Stimulated activated CD8-positive, alpha-beta memory T cell treated with anti-CD3 and anti-CD28 coated beads, Interleukin-2, amount 100 ng/mL, for 1 hour (primary cell): ENCODE measurements around the gene C16orf95.
"Not testable (repeated sequence)": the region's sequence is repeated elsewhere in the genome, so short reads cannot be mapped to it uniquely, and the experiment has no call there.

Experiments used
- DNase-seq, 2 donors: peaks; one replicate each; pipeline ENCODE4 v3.0.0-alpha.2; 2020; ENCODE audit warnings: low read depth in 2 of 2

Gene C16orf95

DNA sequence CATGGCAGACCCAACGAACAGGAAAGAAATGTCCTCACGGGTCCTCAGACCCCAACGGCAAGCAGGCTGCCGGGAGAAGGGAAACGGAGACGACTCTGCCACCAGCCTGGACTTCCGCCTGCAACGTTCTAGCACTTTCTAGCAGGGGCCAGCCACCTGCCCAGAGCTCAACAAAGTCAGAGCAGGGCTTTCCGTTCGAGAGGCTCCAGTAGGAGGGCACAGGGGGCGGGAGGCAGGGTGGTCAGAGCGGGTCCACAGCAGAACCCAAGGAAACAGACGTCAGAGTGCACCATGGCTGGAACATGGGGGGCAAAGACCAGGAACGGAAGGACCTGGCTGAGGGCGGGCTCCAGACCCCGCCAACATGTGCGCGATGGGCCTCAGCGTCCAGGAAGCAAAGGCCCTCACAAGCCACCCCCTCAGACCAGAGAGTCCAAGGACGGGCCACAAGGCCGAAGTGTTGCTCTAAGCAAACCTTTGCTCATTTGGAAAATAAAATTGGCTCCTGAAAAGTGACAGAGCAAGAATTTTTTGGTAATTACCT, 29.4 kb upstream of the C16orf95 start:
- DNase-seq: no peak

DNA sequence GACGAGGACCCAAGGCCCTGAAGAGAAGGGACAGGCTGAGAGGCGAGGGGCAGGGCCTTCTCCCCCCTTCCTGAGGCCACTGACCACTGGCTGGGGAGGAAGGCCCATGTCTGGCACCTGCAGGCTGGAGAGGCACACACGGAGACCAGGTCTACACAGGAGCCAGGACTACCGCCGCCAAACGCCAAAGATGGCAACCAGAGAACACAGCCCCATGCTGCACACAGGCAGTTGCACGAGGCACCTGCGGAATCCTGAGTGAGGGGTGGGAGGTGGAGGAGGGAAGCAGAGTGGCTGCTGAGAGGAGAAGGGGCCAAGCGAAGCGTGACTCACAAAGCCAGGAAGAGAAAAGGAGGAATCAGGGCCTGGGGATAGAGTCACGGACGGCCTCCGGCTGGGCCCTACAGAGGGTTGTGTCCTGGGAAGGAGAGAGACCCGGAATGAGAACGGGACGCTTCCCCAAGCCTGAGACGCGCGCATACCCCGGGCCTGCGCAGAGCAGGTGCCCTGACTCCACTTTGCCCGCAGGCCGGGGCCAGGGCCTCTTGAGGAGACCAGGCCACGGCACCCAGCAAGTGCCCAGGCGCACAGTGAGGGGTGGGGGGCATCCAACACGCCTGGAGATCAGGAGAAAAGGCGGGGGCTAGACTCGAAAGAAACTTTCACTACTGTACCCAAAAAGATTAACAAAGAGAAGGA, 28.7 kb upstream of the C16orf95 start:
- no peak for DNase-seq

DNA sequence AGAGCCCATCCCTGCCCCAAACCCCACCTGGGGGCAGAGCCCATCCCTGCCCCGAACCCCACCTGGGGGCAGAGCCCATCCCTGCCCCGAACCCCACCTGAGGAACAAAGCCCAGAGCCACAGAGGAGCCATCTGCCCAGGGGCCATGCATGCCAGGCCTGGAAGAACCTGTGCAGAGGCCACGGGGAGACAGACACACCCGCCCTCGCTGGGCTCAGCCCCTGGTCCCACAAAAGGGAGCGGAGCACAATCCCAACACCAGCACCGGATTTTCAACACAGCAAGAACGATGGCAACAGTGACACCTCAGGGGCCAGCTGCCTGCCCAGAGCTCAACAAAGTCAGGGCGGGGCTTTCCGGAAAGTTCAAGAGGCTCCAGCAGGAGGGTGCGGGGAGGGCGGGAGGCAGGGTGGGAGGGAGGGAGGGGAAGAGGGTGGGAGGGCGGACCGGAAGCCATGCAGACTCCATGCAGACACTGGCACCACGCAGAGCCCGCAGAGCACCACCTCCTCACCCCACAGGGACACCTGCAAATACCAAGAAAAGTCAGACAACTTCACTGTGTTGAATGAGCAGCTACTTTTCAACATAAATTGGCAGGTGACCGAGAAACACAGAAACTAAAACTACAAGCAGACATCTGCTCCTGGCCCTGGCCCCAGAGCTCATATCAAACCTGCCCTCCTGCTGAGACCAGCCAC, 27.9 kb upstream of the C16orf95 start:
- peak; percentile 2 to 34 for DNase-seq

DNA sequence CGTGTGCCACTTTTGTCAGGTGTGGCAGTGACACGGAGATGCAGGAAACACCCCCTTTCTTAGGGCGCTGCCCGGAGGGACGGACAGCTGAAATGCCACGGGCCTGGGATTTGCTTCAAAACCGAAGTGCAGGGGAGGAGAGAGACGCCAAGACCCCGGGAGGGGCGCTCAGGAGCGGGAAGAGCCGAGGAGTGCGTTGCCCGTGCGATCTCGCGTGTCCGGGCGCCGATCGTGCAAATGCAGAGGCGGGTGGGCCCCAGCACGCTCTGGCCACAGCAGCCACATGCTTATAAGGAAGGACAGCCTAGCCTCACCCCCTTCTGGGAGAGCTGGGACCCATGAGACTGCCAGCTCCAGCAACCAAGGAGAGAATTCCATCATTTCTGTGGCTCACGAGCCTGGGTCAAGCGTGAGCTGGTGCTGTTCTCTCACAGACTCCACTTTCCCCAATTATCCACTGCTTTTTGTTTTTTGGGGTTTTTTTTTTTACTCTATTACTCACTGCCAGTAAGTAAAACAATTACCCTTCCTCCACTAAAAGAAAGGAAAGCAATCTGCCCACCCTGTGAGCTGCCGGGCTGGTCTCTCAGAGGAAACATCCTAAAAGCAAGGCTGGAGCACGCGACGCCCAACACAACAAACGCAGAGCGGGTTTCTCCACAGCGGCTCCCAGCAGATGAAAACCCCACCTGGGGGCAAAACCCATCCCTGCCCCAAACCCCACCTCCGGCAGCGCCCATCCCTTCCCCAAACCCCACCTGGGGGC, 27.2 kb upstream of the C16orf95 start:
- no peak for DNase-seq

DNA sequence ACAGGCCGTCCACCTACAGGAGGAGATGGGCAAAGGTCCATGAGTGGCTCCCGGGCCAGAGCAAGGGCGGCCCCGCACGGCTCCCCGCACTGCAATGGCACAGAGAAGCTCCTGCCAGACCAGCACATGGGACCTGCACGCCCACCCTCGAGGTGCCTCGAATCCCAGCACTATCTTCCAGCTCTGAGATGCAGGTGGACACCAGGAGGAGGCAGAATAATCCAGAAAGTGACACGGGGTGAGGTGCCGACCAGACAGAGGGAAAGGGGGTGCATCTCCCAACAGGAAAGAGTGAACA, 26.5 kb upstream of the C16orf95 start:
- DNase-seq: no peak

DNA sequence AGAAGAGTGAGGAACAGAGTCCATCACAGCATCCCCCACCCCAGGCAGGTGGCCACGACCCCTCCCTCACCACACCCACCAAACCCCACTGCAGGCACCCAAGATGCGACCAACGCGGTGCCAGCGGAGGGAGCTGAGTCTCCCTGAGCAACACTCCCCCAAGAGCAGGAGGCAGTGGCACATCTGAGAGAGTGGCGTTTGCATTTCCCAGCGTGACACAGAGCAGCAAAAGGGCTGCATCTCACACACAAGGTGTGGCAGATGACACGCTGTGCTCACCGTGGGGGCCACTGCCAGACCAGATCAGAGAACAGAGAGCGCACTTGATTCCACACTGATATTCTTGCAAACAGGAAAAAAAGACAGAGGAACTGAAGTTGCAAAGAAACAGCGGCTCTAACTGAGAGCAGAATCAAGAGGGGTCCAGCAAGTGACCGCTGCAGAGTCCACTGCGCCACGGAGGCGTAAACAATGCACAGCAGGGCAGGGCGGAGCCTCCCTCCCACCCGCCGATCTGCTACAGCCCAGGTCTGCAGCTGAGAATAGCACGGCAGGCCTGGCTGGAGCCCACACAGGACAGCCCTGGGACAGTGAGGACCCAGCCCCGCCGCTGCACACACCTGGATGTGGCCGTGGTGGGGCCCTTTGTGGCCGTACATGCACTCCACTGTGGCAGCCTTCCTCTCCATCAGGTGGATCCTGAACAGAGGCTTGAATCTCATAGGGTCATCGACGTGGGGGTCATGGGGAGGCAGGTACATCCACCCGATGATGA, 26.0 kb upstream of the C16orf95 start:
- no peak for DNase-seq

DNA sequence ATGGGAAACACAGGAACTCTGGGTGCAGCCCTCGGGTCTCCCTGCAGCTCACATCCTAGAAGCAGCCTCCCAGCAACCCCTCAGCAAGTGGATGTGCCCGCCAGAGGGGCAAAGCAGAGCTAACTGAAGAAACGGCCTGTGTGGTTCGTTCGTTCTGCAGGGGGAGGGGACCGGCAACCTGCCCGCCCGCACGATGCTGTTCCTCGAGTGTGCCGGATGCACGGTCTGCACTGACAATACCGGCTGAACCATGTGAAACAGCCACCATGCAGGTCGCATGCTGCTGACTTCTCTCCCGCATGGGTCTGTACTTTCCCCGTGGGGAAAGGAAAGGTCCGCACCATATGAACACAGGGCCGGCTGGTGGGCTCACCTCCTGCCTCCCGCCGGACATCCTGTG, 25.3 kb upstream of the C16orf95 start:
- no peak for DNase-seq

DNA sequence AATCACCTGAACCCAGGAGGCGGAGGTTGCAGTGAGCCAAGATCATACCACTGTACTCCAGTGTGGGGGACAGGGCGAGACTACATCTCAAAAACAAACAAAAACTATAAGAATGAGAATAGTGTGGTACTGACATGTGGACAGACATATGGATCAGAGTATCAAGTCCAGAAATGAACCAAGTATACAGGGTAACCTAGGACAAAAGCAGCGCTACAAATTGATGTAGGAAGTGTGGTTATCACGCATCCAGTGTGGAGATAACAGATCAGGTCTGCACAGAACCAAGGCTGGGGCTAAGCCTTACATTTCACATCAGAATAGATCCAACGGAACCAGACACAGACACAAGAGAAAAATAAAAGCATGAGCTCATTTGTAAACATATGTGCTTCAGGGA, 23.0 kb upstream of the C16orf95 start:
- DNase-seq: no peak

DNA sequence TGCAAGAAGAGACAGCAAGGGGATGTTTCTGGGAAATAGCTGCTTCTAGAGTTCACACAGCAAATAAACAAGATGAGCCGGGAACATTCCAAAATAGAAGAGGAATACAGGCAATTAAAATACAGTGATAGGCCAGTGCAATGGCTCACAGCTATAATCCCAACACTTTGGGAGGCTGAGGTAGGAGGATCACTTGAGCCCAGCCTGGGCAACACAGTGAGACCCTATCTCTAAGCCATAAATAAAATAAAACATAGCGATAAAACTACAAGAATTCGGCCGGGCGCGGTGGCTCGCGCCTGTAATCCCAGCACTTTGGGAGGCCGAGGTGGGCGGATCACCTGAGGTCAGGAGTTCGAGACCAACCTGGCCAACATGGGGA, 22.5 kb upstream of the C16orf95 start:
- DNase-seq: not testable (repeated sequence)

DNA sequence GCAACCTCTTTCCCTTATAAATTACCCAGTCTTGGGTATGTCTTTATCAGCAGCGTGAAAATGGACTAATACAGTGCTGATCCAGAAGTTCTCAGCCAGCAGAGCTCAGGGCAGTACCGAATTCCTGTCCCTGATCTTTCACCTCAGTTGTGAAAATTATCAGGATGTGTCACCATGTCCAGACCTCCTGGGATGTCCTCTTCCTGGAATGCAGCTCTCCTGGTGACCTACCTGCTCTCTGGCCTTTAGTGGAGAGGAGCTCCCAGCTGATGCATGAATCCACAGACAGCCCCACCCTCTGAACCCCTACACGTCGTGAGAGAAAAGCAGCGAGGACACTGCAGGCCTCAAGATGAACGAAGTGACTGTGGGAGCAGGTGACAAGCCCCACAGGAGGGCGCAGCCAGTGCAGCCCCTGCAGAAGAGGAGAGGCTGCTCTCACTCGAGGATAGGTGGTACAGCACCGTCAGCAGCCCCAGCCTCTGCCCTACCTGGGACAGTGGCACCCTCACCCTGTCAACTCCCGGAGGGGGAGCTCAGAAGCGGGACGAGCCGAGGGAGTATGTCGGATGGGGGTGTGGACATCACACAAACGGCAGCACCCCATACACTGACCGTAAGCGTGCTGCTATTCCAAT, 22.0 kb upstream of the C16orf95 start:
- no peak for DNase-seq

DNA sequence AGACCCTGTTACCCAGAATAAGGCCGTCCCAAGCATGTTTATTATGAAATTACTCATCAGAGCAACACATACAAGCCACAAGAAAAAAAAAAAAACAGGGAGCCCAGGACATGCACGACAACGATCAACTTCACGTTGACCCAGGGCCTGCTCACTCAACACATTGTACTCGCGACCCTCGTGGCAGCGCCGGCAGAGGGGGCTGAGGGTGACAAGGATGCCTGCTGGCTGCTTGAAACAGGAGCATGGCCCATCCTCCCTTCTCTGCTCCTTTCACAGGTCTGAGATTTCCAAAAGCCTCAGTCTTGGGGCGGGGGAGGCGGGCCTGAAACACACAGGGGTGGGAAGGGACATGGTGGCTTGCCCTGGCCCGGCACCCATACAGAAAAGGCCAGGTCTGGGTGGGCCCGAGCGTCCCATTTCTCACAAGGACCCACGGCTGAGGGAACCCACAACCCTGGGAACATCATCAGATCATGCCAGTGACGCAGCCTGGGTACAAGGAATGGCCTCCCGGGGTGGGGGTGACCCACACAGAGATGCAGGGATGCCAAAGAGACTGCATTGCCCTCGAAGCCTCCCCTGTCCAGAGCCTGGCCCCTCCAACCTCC, 21.1 kb upstream of the C16orf95 start:
- no peak for DNase-seq

DNA sequence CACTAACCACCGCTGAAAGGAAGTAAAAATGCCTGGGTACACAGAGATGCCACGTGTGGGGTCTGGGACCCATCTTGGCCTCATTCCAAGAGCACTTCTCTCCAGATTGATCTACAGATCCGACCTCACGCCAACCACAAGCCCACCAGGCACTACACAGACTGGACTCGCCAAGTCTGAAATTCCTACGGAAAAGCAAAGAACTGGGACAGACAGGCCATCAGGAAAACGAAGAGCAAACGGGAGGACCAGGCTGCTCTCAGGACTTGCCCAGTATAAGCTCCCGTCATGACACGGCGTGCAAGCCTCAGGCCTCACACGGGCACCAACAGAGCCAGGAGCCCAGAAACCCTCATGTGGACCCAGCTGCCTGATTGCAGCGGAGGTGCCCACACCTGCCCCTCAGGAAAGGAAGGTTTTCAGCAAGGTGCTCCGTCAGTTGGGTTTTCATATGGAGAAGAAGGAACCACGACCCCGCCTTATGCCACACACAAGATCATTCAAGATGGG, 20.1 kb upstream of the C16orf95 start:
- DNase-seq: no peak

DNA sequence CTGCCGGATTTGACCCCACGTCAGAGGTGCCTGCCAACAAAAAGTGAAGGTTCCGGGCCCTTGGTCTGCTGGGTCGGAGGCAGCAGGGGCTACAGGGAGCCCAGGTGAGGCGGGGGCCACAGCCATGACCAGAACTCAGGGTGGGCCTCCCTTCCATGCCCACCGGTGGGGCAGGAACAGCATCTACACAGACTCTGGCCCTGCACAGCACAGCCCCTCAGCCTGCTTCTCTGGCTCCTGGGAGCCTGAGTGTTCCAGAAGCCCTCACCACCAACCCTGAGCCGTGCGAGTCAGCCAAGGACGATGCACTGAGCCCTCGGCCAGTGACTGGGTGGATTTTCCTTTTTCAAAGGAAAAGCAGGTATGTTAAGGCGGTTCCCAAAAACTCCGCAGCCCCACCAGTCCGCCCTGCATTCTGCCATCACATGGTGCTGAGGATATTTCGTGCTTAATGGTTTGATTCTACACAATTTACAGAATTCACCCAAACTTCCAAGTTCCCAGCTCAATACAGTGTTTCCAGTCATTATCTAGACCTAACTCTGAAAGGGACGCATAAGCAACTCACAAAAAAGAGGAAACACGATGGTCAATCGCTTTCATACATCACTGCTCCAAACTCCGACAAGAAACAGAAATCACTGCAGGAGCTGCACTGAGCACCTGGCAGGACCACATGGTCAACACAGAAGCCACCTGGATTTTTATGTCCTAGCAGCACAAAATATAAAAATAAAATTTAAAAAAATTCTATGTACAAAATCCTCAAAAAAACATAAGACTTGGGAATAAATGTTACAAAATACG, 19.4 kb upstream of the C16orf95 start:
- DNase-seq: no peak

DNA sequence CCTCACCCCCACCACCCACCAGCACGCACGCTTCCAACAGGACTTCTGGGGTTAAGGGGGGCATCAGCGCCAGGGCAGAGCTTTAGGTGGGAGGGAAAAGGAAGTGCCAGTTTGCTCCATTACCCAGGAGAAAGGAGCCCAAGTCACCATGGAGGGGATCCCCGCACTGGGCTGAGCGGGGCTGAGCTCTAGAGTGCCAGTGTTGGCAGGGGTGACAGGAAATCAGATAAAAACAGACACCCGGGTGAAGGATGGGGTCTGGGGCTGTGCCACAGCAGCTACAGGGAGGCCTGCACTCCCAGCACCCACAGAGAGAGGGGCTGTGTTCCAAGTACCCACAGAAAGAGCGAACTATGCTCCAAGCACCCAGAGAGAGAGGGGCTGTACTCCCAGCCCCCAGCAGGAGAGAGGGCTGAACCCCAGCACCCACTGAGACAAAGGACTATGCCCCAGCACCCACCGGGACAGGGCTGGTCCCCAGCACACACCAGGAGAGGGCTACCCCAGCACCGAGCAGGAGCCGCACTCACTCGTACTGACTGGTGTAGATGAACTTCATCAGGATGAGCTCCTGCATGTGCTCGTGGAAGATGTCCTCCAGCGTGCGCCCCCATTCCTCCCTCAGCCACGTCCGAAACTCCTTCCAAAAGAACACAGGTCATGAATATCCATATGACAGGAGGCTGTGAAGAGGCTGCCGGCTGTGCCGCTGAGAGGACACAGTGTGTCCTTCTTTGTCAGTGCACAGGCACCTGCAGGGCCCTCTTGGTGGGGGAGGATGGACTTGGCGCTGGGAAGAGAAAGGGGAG, 18.6 kb upstream of the C16orf95 start:
- no peak for DNase-seq

DNA sequence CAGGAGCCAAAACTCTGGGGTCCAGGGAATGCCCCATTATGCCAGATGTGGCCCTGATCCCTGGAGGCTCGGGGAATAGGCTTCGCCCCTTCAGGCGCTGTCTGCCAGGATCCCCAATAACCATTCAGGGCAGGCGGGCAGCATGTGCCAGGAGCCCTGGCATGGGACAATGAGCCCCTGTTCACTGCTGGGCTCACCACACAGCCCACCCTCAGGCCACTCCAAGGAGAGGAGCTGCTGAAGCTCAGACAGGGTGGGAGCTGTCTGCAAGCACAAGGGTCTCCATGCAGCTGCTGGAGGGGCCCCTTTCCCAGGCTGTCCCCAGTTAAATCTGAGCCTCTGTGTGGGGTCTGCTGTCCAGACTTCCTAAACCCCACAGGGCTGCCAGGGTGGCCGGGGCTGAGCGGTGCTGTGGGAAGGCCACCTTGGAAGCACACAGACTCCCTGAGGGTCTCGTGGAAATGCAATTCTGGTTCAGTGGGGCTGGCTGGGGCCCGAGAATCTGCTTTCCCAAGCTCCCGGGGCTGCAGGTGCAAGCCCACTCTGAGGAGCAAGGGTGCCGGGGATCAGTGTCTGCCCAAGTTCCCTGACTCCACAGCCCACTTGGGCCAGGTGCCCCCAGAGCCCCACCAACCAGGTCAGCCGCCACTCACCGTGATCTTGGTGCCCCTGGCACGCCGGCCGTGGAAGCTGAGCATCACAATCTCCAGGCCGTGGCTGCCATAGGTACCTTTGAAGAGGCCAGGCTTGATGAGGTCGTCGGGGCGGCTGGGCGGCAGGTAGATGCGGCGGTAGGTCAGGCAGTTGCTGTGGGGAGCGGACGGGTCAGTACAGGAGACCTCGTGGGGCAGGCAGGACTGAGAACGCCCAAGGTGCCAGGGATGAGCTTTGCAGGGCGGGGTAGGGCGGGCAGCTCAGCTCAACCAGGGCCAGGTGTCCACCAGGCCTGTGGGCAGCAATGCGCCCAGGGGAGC, 17.7 kb upstream of the C16orf95 start:
- DNase-seq: no peak

DNA sequence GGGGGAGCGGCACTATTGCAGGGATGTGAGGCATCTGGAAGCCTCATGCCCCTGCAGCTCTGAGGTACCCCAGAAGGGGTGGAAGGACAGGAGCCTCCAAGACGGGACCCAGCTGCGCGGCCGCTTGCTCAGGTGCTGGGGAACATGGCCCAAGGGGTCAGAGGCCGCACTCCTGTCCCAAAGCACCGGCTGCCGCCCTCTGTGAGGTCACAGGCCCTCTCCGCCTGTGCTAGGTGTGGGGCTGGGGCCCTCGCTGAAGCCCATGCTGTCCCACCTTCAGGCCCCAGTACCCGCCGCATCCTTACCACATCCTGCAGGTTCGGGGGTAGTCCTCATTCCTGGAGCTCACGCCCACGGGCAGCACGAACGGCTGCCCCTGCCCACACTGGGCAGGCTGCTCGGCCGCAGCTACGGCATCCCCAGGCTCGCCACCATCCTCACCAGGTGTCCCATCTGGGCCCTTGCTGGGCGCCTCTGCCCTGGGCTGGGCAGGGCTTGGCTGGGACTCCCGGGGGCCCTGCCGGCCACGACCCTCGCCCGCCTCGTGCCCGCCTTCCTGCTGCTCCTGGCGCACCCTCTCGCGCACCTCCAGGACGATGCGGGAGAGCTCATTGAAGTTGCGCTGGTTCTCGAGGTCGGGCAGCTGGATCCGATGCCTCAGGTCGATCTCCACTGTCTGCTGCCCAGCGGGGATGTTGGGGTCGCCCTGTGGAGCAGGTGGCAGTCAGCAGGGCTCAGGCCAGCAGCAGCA, 16.6 kb upstream of the C16orf95 start:
- DNase-seq: no peak

DNA sequence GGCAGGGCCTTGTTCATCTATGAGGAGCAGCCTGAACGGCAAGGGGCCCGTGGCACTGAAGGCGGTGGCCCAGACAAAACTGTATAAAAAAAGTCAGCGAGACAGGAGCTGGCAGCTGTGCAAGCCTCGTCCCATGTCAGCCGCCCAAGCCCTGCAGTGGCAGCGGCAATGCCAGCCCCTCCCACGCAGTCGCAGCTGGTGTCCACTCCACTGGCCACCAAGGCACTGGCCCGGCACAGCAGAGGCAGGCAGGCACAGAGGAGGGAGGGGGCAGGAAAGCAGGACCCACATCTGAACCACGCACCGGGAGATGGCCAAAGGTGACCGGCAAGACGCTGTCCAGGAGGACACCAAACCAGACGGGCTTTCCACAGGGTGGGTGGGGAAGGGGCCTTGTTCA, 15.9 kb upstream of the C16orf95 start:
- DNase-seq: no peak
